Measurements from ENCODE around the gene TIAM2.

DNA sequence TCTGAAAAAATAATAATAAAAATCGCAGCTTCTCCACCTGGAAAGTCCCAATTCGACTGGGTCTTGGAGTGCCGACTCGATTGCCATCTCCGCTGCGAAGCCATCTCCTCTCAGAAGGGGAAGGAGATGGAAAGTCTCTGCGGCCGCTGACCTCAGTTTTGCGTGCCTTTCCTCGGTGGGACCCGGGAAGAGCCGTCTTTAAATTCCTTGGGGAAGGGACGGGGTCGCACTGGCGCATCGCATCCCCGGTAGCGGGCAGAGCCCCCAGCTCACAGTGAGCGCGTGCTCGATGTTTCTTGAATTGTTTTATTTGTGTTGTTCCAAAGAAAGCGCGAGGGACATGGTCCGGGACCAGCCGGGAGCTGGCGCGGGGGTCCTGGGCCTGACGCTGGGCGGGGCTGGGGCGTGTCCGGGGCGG is 270 bp upstream of the TIAM2 start:
- TF ChIP-seq, protein P1, sequence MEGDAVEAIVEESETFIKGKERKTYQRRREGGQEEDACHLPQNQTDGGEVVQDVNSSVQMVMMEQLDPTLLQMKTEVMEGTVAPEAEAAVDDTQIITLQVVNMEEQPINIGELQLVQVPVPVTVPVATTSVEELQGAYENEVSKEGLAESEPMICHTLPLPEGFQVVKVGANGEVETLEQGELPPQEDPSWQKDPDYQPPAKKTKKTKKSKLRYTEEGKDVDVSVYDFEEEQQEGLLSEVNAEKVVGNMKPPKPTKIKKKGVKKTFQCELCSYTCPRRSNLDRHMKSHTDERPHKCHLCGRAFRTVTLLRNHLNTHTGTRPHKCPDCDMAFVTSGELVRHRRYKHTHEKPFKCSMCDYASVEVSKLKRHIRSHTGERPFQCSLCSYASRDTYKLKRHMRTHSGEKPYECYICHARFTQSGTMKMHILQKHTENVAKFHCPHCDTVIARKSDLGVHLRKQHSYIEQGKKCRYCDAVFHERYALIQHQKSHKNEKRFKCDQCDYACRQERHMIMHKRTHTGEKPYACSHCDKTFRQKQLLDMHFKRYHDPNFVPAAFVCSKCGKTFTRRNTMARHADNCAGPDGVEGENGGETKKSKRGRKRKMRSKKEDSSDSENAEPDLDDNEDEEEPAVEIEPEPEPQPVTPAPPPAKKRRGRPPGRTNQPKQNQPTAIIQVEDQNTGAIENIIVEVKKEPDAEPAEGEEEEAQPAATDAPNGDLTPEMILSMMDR (IDR thresholded peaks at IDR 0.05; ENCODE audit: low read length), result no peak
- no peak for TF ChIP-seq EZH2 (IDR thresholded peaks at IDR 0.05; ENCODE audit: borderline replicate concordance, low read length)

All from OCI-LY1 (cell line).